GM19239 (cell line): Measurements from ENCODE around the gene SOX3.

ENCODE experiments used
- DNase-seq: peaks from one replicate; pipeline ENCODE4 v3.0.0; 2011; ENCODE audit warnings: low spot score; ENCODE audit not compliant: insufficient read length
- FAIRE-seq: peaks from 2 replicates; lab custom pipeline; 2011; peaks lifted over from hg19 to GRCh38; lab: Jason Lieb, UNC

SOX3 gene

DNA sequence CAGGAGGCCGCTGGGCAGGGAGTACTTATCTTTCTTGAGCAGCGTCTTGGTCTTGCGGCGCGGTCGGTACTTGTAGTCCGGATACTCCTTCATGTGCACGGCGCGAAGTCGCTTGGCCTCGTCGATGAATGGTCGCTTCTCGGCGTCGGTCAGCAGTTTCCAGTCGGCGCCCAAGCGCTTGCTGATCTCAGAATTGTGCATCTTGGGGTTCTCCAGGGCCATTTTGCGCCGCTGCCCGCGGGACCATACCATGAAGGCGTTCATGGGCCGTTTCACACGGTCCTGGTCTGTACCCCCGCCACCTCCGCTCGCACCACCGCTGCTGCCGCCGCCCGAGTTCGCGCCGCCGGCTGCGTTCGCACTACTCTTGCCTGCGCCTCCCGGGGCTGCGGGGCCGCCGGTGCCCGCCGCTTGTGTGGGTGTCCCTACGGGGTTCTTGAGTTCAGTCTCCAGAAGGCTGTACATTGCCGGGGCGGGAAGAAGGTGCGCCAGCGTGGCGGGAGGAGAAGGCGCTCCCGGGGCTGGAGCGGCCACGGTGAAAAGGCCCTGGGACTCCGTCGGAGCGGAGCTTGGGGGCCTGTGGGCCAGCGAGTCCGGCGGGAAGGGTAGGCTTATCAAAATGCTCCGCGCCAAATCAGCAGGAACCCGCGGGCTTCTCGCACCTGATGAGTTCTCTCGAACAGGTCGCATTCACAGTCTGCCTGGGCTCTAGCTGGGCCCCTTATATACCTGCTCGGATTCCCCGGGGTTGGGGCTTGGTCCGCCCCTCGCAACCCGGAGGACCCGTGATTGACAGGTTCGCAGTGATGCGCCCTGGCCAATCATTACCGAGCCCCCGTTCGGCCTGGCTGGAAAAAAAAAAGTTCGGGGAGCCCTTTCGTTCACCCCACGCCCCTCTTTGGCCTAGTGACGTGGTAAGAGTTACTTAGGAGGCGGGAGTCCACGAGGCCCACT lies at the start of gene SOX3:
SOX3 (minus strand) TSS at position 699 of the 954 bp plus-strand sequence; CDS start at position 690, 9 bp downstream.
- no peak for DNase-seq
- no peak for FAIRE-seq

DNA sequence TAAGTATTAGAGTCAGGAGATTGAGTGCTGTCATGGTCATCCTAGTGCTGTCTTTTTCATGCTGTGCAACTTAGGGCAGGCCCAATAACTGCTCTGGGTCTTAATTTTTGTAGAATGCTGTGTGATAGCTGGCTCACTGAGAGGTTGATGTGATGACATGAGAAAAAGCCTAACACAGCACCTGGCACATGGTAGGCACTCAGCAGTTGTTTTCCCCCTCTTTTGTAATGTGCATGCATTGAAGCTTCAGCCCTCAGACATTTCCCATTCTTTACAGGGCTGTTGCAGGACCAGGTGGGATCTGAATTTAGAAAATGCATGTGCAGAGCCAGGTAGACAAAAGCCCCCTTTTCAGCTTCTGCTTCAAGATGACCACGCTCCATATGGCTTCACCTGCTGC lies 44.1 kb upstream of the SOX3 start:
- no peak for FAIRE-seq
- DNase-seq: no peak

DNA sequence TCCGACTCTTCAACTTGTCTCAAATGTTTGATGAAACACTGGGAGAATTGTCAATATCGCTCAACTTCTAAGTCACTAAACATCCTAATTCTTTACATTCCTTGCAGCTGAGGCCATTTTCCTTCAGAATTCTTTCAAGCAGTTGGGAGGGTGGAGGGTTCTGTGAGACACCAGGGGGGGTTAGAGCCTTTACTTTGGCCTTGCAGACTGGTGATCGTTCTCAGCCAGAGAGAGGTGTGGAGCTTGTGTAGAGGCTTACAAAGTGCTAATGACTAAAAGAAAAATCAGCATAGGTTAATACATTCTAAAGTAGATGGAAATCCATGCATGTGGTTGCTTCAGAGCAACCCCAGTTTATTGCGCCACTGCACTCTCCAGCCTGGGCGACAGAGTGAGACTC lies 21.3 kb upstream of the SOX3 start:
- FAIRE-seq: no peak
- no peak for DNase-seq

DNA sequence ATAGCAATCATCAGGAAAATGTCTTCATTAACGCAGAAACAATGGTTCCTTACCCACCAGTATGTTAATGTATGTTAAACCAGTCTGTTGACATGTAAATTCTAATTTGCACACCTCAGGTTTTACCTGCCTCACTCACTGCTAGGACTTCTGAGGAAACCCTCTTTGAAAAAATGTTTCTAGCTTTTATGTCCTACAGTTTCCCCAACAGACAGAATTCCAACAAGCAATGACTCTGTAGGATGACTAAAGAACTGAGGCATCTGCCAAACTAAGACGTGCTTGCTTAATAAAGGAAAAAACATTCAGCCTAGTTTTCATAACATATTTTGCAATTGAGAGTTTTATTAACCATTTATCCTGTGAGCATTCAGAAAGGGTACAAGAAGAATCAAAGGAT lies 20.6 kb upstream of the SOX3 start:
- DNase-seq (no peak), FAIRE-seq (no peak)

GRCh38 chrX:140524556-140524955 lies 19.7 kb upstream of the SOX3 start:
- FAIRE-seq (no peak), DNase-seq (no peak)

DNA sequence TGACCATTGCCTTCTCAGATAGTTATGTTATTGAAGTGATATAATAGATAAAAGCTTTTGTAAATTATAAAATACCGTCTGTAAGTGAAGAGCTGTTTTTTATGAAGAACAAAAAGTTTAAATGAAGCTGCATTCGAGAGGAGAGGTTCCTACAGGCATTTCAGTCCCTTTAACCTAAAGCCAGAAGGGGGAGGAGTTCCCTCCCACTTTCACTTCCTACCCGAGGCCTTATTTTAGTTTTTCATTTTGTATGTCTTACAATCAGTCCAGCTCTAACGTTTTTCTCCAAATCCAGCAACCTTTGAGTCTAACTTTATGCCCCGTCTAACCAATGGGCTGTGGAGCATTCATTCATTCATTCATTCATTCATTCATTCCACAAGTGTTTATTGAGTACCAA lies 16.5 kb upstream of the SOX3 start:
- DNase-seq (no peak), FAIRE-seq (no peak)

GRCh38 chrX:140514554-140514953 lies 9.7 kb upstream of the SOX3 start:
- FAIRE-seq (no peak), DNase-seq (no peak)

GRCh38 chrX:140510895-140511295 lies 6.0 kb upstream of the SOX3 start:
- FAIRE-seq (no peak), DNase-seq (no peak)

DNA sequence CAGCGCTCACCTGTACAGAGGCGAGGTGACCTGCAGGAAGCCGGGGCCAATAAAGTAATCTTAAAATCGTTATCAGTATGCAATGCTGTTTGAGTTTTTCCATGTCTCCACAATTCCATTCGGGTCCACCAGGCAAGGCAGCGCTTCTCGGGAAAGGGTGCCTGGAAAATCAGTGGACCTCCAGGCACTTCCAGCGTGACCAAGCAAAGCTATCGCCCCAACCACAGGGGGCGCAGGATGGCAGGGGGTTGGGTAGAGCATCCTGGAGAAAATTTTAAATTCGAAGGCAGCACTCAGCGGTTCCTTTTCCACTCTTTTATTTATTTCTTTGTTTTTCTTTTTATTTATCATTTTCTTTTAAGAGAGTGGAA lies 5.4 kb upstream of the SOX3 start:
- no peak for FAIRE-seq

GRCh38 chrX:140509468-140510305 lies 4.8 kb upstream of the SOX3 start:
- FAIRE-seq (no peak), DNase-seq (no peak)

More for the DNA sequence above, 5.4 kb upstream of the SOX3 start:
- DNase-seq: no peak

- FAIRE-seq (no peak), DNase-seq (no peak)
These were observed 4.1 kb upstream of the SOX3 start for GRCh38 chrX:140508958-140509357.

DNA sequence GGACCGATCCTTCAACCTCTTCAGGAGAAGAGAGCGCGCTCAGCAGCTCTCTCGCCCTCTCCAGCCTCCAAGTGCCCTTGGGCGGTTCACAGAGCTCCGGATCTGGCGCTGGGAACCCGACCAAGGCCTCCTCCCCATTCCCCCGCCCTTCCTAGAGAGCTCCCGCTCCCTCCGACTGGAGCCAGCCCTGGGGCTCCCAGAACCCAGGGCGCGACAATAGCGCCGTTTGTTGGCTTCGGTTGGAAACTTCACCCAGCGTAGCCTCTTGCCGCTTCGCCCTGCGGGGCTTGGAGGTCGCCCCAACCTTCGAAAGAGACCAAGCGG lies 3.1 kb upstream of the SOX3 start:
- FAIRE-seq: no peak
- DNase-seq: no peak

GRCh38 chrX:140507223-140507981 lies 2.5 kb upstream of the SOX3 start:
- DNase-seq (no peak), FAIRE-seq (no peak)

DNA sequence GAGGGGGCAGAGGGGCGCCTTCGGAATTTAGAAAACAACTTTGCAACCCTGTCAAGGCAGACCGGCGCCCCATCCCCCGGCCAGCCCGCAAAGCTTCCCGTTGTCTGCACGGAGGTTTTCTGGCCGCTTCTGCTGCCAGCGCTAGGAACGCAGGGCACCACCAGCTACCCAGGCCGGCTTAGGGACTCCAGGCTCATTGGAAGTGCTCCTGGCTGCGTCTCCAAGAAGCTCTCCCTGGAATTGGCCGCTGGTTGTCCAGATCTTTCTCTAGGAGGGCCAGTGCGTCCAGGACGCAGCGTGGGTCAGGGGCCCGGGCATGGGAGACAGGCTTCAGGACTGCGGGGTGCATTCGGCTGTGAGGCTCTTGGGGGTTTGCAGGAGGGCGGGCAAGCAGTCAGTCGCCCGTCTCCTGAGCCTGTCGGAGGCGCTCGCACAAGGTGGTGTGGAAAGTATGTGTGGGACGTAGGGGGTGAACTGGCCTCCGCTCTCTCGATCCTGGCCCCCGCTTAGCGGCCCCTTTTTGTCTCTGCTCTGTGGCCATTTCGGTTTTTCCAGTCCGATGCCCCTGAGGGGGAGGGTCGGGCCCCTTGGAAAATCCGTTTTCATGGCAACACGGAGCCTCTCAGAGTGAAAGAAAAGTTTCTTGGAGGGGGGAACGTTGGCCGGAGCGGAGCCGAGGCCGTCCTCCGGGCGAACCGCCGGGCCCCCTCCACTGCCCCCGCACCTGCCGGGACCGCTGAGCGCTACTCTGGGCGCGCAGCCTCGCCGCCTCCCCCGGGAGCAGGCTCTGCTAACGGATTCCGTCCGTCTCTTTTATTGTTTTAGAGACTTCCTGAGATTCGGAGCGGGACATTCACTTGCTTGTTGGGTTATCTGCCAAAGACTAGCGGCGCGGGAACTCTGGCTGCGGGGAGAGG lies 810 bp upstream of the SOX3 start:
- FAIRE-seq: no peak
- DNase-seq: no peak

GRCh38 chrX:140503714-140504351 lies 1.0 kb downstream of the SOX3 start:
- FAIRE-seq (no peak), DNase-seq (no peak)

GRCh38 chrX:140503238-140503601 lies 1.6 kb downstream of the SOX3 start:
- no peak for FAIRE-seq

DNA sequence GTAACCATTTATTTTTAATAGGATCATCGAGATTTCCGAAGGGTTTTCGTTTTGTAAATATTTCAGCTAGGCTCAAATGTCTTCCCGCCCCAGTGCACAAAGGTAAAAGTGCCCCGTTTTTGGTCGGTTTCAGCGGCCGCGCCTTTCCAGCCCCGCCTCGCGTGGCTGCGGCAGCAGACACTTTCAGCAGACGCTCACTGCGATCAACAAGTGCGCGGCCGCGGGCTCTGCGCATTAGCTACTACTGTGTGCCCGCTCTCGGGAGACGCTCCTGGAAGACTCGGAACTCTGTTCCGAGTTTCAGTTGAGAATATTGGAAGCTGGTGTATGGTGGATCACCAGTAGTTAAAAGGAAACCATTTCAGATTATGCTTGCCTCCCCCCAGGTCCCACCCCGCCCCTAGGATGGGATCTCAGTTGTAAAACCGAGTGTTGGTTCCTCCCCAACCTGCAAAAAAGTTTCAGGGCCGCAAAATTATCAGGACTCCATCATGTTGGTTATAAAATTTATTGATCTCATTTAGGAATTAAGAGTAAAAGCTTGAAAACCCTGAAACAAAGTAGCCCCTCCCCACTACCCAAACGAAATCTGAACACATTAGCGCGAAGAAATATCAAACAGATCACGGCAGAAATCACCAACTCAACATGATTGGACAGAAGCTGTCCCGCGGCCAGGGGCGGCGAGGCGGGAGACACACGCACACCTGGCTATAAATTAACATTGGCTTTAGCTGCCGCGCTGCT lies 2.2 kb downstream of the SOX3 start:
- no peak for DNase-seq
- FAIRE-seq: peak; percentile 54

More at GRCh38 chrX:140503238-140503601, 1.6 kb downstream of the SOX3 start:
- DNase-seq: no peak

- FAIRE-seq (no peak), DNase-seq (no peak)
These were observed 2.9 kb downstream of the SOX3 start for GRCh38 chrX:140501940-140502468.
